Osteocyte (in vitro differentiated cells): ENCODE measurements around the gene TP73. TPM values are rescaled to one million over a fixed set of nuclear protein-coding genes. Genes with fewer than 3 reads are reported as not detected.
"Not testable (repeated sequence)": the region's sequence is repeated elsewhere in the genome, so short reads cannot be mapped to it uniquely, and the experiment has no call there.

Experiments
- DNase-seq: peaks from one replicate; pipeline ENCODE4 v3.0.0; 2021; ENCODE audit warnings: mixed read lengths; ENCODE audit not compliant: unreplicated experiment; ENCODE audit errors: extremely low spot score
- H3K27ac Mint-ChIP-seq: one replicate; pipeline ENCODE4 v1.8.0; 2021; ENCODE audit warnings: mild to moderate bottlenecking, mixed read lengths; ENCODE audit not compliant: unreplicated experiment
- H3K27me3 Mint-ChIP-seq: one replicate; pipeline ENCODE4 v1.8.0; 2021; ENCODE audit warnings: mixed read lengths; ENCODE audit not compliant: unreplicated experiment
- H3K36me3 Mint-ChIP-seq: one replicate; pipeline ENCODE4 v1.8.0; 2021; ENCODE audit warnings: mixed read lengths; ENCODE audit not compliant: unreplicated experiment
- H3K4me1 Mint-ChIP-seq: one replicate; pipeline ENCODE4 v1.8.0; 2021; ENCODE audit warnings: mixed read lengths; ENCODE audit not compliant: unreplicated experiment
- H3K4me3 Mint-ChIP-seq: one replicate; pipeline ENCODE4 v1.8.0; 2021; ENCODE audit warnings: mild to moderate bottlenecking, moderate library complexity, mixed read lengths; ENCODE audit not compliant: unreplicated experiment
- H3K9me3 Mint-ChIP-seq: one replicate; pipeline ENCODE4 v1.8.0; 2021; ENCODE audit warnings: mixed read lengths; ENCODE audit not compliant: unreplicated experiment
- CTCF ChIP-seq: fragments of 200-600 bp; sonication (generic); IDR thresholded peaks from 2 replicates; pipeline ENCODE4 v1.5.0; 2021; ENCODE audit warnings: antibody characterized with exemption, mild to moderate bottlenecking, moderate library complexity
- total RNA-seq: library from RNA; stranded (reverse); gene quantifications from 2 replicates; pipeline ENCODE4 v1.2.1, GENCODE V29; 2021

TP73 gene
- total RNA-seq, 1 donor from 2014 or later = 0.24 TPM

- DNase-seq = no peak
- Mint-ChIP-seq H3K9me3 (no peaks in the 10 kb centered on the region), H3K4me1 (peaks cover 24% of the 10 kb centered on the region), H3K4me3 (peak overlapping the region; percentile 74), H3K36me3 (peaks cover 11% of the 10 kb centered on the region), H3K27ac (peak overlapping the region; percentile 47), H3K27me3 (peaks cover 21% of the 10 kb centered on the region)
- no peak for TF ChIP-seq CTCF
Measured at GRCh38 chr1:3746389-3746829, 94.1 kb downstream of the TP73 start.

- no peak for TF ChIP-seq CTCF
Measured at GRCh38 chr1:3746830-3747521, 94.7 kb downstream of the TP73 start.

GRCh38 chr1:3747522-3747848 lies 95.2 kb downstream of the TP73 start:
- Mint-ChIP-seq H3K4me1 (peaks cover 23% of the 10 kb centered on the region), H3K27me3 (peaks cover 29% of the 10 kb centered on the region), H3K4me3 (peak overlapping the region; percentile 72), H3K36me3 (peaks cover under 1% of the 10 kb centered on the region), H3K27ac (no peak overlapping the region), H3K9me3 (no peaks in the 10 kb centered on the region)
- DNase-seq = no peak
- no peak for TF ChIP-seq CTCF

More at GRCh38 chr1:3746830-3747521, 94.7 kb downstream of the TP73 start:
- Mint-ChIP-seq H3K4me3 (peak overlapping the region; percentile 74), H3K9me3 (no peaks in the 10 kb centered on the region), H3K36me3 (peaks cover 5% of the 10 kb centered on the region), H3K27me3 (peaks cover 23% of the 10 kb centered on the region), H3K4me1 (peaks cover 23% of the 10 kb centered on the region), H3K27ac (peak overlapping the region; percentile 47)
- DNase-seq = no peak

GRCh38 chr1:3747903-3748302 lies 95.6 kb downstream of the TP73 start:
- Mint-ChIP-seq H3K4me3 (peak overlapping the region; percentile 72), H3K27me3 (peaks cover 30% of the 10 kb centered on the region), H3K36me3 (no peaks in the 10 kb centered on the region), H3K27ac (no peak overlapping the region), H3K9me3 (no peaks in the 10 kb centered on the region), H3K4me1 (peaks cover 23% of the 10 kb centered on the region)
- DNase-seq = no peak
- no peak for TF ChIP-seq CTCF

GRCh38 chr1:3748316-3748900 lies 96.1 kb downstream of the TP73 start:
- not testable (repeated sequence) for H3K27ac Mint-ChIP-seq, DNase-seq, H3K9me3 Mint-ChIP-seq, H3K36me3 Mint-ChIP-seq
- peaks cover 30% of the 10 kb centered on the region for H3K27me3 Mint-ChIP-seq
- peak overlapping the region; percentile 72 for H3K4me3 Mint-ChIP-seq
- H3K4me1 Mint-ChIP-seq = peaks cover 23% of the 10 kb centered on the region
